ENCODE results near the gene DMD.

The DMD gene

DNA sequence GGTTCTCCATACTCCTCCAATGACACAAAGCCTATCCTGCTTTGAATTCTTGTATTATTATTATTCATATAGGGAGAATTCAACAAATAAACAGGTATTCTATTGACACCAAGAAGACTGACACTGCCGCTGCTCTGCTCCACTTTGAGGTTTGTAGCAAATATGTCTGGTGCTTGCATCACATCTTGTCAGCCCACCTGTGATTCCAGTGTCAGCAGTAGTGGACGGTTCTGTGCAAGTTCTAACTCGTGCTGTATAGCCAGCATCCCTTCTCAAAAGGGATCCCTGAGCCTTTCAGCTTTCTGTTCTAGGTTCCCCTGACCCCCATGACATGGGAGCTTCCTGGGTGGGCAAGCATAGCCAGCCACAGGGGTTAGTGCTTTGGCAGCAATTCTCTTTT is 1843.5 kb downstream of the DMD start:
- Histone ChIP-seq H3K27me3 (ENCODE audit: control insufficient read depth in 1 of 2, insufficient read depth in 2 of 2, low read length in 2 of 2) (peaks cover 0 to 4% of the 10 kb centered on the region in 2 donors), H3K27ac (ENCODE audit: low read length) (no peak overlapping the region), H3K4me1 (ENCODE audit: control insufficient read depth, insufficient read depth, low read length) (no peaks in the 10 kb centered on the region), H3K4me3 (ENCODE audit: low read length in 2 of 2) (no peak overlapping the region), H3K9me3 (ENCODE audit: control insufficient read depth in 2 of 2, low read length in 2 of 2) (peaks cover 0 to 8% of the 10 kb centered on the region in 2 donors), H3K36me3 (ENCODE audit: control insufficient read depth in 2 of 2, insufficient read depth in 2 of 2, low read length in 2 of 2) (no peaks in the 10 kb centered on the region), H3K9ac (ENCODE audit: low read length in 2 of 2) (no peak overlapping the region)

DNA sequence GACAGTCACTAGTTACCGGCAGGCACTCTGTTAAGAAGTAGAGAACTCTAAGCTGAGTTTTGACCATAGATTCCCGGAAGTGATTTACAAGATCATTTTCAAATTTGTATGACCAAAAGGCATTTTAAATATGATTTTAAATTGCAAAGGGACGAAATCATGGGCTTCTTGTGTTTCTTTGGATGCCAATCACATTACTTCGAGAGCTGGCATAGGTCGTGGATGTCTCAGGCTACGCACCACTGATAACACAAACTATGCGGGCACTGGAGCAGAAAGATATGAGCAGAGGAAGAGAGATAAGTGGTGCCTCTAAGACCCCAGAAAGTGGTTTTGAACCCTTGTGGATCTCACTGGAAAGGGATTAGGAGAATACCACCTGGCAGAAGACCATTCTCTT is 1845.3 kb downstream of the DMD start:
- Histone ChIP-seq H3K27ac (ENCODE audit: low read length) (no peak overlapping the region), H3K27me3 (ENCODE audit: control insufficient read depth in 1 of 2, insufficient read depth in 2 of 2, low read length in 2 of 2) (peaks cover 0 to 4% of the 10 kb centered on the region in 2 donors), H3K9me3 (ENCODE audit: control insufficient read depth in 2 of 2, low read length in 2 of 2) (no peaks in the 10 kb centered on the region), H3K36me3 (ENCODE audit: control insufficient read depth in 2 of 2, insufficient read depth in 2 of 2, low read length in 2 of 2) (no peaks in the 10 kb centered on the region), H3K4me1 (ENCODE audit: control insufficient read depth, insufficient read depth, low read length) (no peaks in the 10 kb centered on the region), H3K9ac (ENCODE audit: low read length in 2 of 2) (no peak overlapping the region), H3K4me3 (ENCODE audit: low read length in 2 of 2) (no peak overlapping the region)

DNA sequence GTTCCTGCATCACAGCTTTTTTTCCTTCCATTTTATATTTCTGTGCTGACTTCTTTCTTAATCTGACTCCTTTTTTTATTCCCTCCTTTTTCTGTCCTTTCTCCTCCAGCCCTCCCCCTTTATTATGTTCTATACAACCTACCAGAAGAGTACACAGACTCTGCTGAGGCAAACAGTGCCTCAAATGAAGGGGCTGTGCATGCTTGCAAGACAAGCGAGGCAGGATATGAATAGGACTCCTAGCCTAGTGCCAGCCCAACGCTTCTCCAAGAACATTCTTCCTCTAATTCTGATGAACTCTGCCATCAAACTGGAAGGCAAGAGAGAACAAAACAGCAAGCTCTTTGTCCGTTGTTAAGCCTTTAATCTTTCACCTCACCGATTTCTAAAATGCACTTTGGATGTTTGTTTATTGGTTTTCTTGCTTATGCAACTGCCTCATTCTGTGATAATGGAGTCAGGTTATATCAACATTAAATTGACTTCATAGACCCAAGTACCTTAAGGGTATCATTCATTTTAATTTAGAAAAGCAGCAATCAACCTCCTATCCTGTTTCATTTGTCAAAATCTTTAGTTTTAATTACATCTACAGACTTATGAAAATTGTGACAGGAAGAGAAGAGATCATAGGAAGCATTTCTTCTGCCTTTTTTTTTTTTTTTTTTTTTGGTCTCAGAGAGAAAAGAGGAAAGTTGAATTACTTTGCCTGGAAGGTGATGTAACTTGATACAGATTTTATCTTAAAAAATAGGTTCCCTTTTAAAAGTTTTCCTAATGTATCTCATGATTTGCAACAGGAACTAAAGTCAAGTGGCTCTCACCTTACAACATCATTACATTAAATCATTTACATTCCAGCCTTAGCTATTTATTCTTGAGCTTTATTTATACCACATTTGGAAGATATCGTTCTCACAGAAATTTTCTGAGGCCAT is 1854.8 kb downstream of the DMD start:
- H3K27me3 ChIP-seq (ENCODE audit: control insufficient read depth in 1 of 2, insufficient read depth in 2 of 2, low read length in 2 of 2), result no peaks in the 10 kb centered on the region
- H3K4me1 ChIP-seq (ENCODE audit: control insufficient read depth, insufficient read depth, low read length), result no peaks in the 10 kb centered on the region
- H3K9me3 ChIP-seq (ENCODE audit: control insufficient read depth in 2 of 2, low read length in 2 of 2), result no peaks in the 10 kb centered on the region
- no peak overlapping the region for H3K4me3 ChIP-seq (ENCODE audit: low read length in 2 of 2)
- H3K36me3 ChIP-seq (ENCODE audit: control insufficient read depth in 2 of 2, insufficient read depth in 2 of 2, low read length in 2 of 2), result no peaks in the 10 kb centered on the region
- H3K9ac ChIP-seq (ENCODE audit: low read length in 2 of 2), result no peak overlapping the region
- H3K27ac ChIP-seq (ENCODE audit: low read length), result no peak overlapping the region

DNA sequence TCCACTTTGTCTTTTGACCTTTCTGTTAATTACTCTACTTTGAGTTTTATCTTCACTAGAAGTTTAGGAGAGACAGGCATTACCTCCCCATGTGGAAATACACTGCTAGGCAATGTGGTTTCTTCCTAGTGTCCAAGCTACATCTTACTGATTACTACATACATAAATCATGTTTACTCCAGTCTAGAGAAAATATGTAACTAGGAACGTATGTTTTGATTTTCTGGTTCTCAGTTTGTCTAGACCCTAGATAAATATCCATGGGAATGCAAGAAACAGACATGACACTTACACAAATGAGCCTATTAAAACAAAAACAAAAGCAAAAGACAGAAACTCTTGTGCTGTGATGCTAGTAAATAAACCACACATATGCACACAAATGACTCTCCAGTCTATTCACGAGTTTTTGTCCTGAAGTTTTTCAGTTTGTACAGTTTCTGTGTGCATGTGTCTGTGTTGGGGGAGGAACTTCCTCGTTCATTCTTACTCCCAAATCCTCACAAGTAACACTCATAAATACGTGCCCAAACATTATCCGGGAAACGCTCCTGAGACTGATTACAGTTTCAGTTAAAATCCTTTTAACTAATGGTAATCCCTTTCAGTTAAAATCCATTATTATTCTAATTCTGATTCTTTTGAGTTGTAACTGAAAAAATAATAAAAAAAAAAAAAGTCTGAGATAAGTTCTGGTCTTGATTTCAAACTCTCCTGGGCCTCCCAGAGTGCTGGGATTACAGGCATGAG is 1856.0 kb downstream of the DMD start:
- H3K9ac ChIP-seq (ENCODE audit: low read length in 2 of 2), result no peak overlapping the region
- no peak overlapping the region for H3K27ac ChIP-seq (ENCODE audit: low read length)
- H3K36me3 ChIP-seq (ENCODE audit: control insufficient read depth in 2 of 2, insufficient read depth in 2 of 2, low read length in 2 of 2), result no peaks in the 10 kb centered on the region
- H3K4me3 ChIP-seq (ENCODE audit: low read length in 2 of 2), result no peak overlapping the region
- H3K9me3 ChIP-seq (ENCODE audit: control insufficient read depth in 2 of 2, low read length in 2 of 2), result no peaks in the 10 kb centered on the region
- H3K27me3 ChIP-seq (ENCODE audit: control insufficient read depth in 1 of 2, insufficient read depth in 2 of 2, low read length in 2 of 2), result no peaks in the 10 kb centered on the region
- H3K4me1 ChIP-seq (ENCODE audit: control insufficient read depth, insufficient read depth, low read length), result no peaks in the 10 kb centered on the region

DNA sequence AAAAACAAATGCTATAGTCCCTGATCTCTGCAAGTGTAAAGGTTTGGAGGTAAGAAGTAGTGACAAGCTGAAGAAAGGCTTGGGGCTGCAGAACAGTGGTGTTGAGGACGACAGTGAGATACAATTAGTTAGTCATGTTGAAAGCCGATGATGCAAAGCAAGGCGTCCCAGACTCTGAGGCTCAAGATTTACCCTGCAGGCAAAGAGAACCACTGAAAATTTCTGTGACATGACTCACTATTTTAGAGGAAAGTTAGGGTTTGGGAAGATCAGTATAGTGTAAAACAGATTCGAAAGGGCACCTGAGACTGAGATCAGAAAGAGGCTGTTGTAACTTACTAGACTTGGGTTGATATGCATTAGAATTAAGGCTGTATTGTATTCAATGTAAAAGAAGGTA is 1858.3 kb downstream of the DMD start:
- Histone ChIP-seq H3K27ac (ENCODE audit: low read length) (no peak overlapping the region), H3K36me3 (ENCODE audit: control insufficient read depth in 2 of 2, insufficient read depth in 2 of 2, low read length in 2 of 2) (no peaks in the 10 kb centered on the region), H3K4me3 (ENCODE audit: low read length in 2 of 2) (no peak overlapping the region), H3K4me1 (ENCODE audit: control insufficient read depth, insufficient read depth, low read length) (no peaks in the 10 kb centered on the region), H3K9ac (ENCODE audit: low read length in 2 of 2) (no peak overlapping the region), H3K9me3 (ENCODE audit: control insufficient read depth in 2 of 2, low read length in 2 of 2) (no peaks in the 10 kb centered on the region), H3K27me3 (ENCODE audit: control insufficient read depth in 1 of 2, insufficient read depth in 2 of 2, low read length in 2 of 2) (no peaks in the 10 kb centered on the region)

DNA sequence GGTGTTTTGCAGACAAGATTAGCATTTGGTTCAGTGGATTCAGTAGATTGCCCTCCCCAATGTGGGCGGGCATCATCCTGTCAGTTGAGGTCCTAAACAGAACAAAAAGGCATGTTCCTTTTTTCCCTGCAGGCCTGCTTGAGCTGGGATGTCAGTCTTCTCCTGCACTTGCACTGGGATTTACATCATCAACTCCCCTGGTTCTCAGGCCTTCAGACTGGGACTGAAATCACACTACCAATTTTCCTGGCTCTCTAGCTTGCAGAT is 1860.6 kb downstream of the DMD start:
- Histone ChIP-seq H3K9me3 (ENCODE audit: control insufficient read depth in 2 of 2, low read length in 2 of 2) (no peaks in the 10 kb centered on the region), H3K27me3 (ENCODE audit: control insufficient read depth in 1 of 2, insufficient read depth in 2 of 2, low read length in 2 of 2) (no peaks in the 10 kb centered on the region), H3K9ac (ENCODE audit: low read length in 2 of 2) (no peak overlapping the region), H3K36me3 (ENCODE audit: control insufficient read depth in 2 of 2, insufficient read depth in 2 of 2, low read length in 2 of 2) (no peaks in the 10 kb centered on the region), H3K27ac (ENCODE audit: low read length) (no peak overlapping the region), H3K4me1 (ENCODE audit: control insufficient read depth, insufficient read depth, low read length) (no peaks in the 10 kb centered on the region), H3K4me3 (ENCODE audit: low read length in 2 of 2) (no peak overlapping the region)

DNA sequence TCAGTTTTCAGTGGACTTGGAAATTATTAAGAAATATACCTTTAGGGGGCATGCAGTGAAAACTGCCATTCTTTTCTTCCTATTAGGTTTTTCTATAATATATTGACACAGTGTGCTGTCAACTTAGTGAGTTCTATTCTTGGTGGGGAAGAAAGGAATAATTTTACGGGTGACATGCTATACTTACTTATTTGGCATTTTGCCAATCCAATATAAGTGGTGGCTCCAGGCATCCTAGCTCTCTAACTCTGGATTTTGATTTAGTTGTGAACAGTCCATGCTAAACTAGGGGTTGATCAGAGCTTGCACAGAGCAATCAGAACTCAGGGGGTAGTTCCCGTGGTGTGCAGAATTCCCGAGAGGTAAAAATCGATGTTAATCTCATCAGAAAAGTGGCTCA is 1861.8 kb downstream of the DMD start:
- H3K4me3 ChIP-seq (ENCODE audit: low read length in 2 of 2), result no peak overlapping the region
- H3K4me1 ChIP-seq (ENCODE audit: control insufficient read depth, insufficient read depth, low read length), result no peaks in the 10 kb centered on the region
- no peaks in the 10 kb centered on the region for H3K36me3 ChIP-seq (ENCODE audit: control insufficient read depth in 2 of 2, insufficient read depth in 2 of 2, low read length in 2 of 2)
- H3K27ac ChIP-seq (ENCODE audit: low read length), result no peak overlapping the region
- no peaks in the 10 kb centered on the region for H3K9me3 ChIP-seq (ENCODE audit: control insufficient read depth in 2 of 2, low read length in 2 of 2)
- H3K27me3 ChIP-seq (ENCODE audit: control insufficient read depth in 1 of 2, insufficient read depth in 2 of 2, low read length in 2 of 2), result no peaks in the 10 kb centered on the region
- no peak overlapping the region for H3K9ac ChIP-seq (ENCODE audit: low read length in 2 of 2)

DNA sequence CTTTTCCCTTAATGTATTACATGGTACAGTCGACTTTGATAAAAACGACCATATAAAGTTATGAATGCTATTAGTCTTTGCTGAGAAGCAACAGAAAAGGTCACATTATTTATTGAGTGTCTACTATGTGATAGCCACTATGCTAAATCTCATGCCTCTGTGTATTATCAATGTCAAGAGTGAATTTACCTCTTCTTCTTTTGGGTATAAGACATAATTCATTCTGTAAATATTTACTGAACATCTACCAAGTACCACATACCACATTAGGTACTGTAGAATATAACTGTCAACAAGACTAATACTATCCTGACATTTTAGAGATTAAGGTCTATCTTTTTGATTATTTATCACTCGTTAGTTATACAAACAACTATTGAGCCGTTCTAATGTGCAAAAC is 1870.8 kb downstream of the DMD start:
- Histone ChIP-seq H3K9me3 (ENCODE audit: control insufficient read depth in 2 of 2, low read length in 2 of 2) (no peaks in the 10 kb centered on the region), H3K36me3 (ENCODE audit: control insufficient read depth in 2 of 2, insufficient read depth in 2 of 2, low read length in 2 of 2) (no peaks in the 10 kb centered on the region), H3K27ac (ENCODE audit: low read length) (no peak overlapping the region), H3K4me3 (ENCODE audit: low read length in 2 of 2) (no peak overlapping the region), H3K9ac (ENCODE audit: low read length in 2 of 2) (no peak overlapping the region), H3K4me1 (ENCODE audit: control insufficient read depth, insufficient read depth, low read length) (peaks cover 2% of the 10 kb centered on the region), H3K27me3 (ENCODE audit: control insufficient read depth in 1 of 2, insufficient read depth in 2 of 2, low read length in 2 of 2) (no peaks in the 10 kb centered on the region)

DNA sequence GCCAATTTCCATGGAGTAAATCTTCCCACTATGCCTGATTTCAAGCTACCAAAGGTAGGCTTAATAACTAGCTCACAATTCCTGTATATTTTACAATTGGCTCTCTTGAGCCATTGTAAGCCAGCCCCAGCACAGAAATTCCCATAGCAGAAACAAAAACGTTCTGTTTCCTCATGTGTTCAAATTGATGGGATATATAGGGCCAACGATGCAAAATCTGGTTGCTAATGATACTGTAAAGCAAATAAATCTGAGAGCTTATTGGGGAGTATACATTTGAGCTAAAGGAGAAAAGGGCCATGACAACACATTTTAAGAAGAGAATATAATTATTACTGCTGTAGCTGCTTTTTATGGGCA is 1872.4 kb downstream of the DMD start:
- Histone ChIP-seq H3K9ac (ENCODE audit: low read length in 2 of 2) (no peak overlapping the region), H3K36me3 (ENCODE audit: control insufficient read depth in 2 of 2, insufficient read depth in 2 of 2, low read length in 2 of 2) (no peaks in the 10 kb centered on the region), H3K27me3 (ENCODE audit: control insufficient read depth in 1 of 2, insufficient read depth in 2 of 2, low read length in 2 of 2) (no peaks in the 10 kb centered on the region), H3K4me3 (ENCODE audit: low read length in 2 of 2) (no peak overlapping the region), H3K9me3 (ENCODE audit: control insufficient read depth in 2 of 2, low read length in 2 of 2) (no peaks in the 10 kb centered on the region), H3K4me1 (ENCODE audit: control insufficient read depth, insufficient read depth, low read length) (peaks cover 2% of the 10 kb centered on the region), H3K27ac (ENCODE audit: low read length) (no peak overlapping the region)

DNA sequence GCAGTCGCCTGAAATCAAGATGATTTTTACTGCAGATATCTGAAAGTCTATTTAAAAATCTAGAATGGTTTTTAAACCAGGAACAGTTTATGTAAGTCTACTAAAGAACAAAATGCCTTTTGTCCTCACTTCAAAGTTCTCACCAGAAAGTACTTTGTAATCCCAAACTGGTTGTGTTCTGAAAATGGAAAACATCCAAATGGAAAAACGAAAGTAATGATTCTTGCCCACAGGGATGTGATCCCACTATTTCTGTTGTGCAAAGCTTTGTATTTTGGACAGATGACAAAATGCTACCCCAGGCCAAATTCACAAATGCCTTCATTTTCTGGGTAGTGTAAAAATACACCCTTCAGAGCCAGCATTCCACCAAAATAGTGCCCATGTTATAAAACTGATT is 1874.0 kb downstream of the DMD start:
- H3K27ac ChIP-seq (ENCODE audit: low read length), result no peak overlapping the region
- H3K9me3 ChIP-seq (ENCODE audit: control insufficient read depth in 2 of 2, low read length in 2 of 2), result no peaks in the 10 kb centered on the region
- H3K4me3 ChIP-seq (ENCODE audit: low read length in 2 of 2), result no peak overlapping the region
- peaks cover 2% of the 10 kb centered on the region for H3K4me1 ChIP-seq (ENCODE audit: control insufficient read depth, insufficient read depth, low read length)
- H3K9ac ChIP-seq (ENCODE audit: low read length in 2 of 2), result no peak overlapping the region
- no peaks in the 10 kb centered on the region for H3K27me3 ChIP-seq (ENCODE audit: control insufficient read depth in 1 of 2, insufficient read depth in 2 of 2, low read length in 2 of 2)
- no peaks in the 10 kb centered on the region for H3K36me3 ChIP-seq (ENCODE audit: control insufficient read depth in 2 of 2, insufficient read depth in 2 of 2, low read length in 2 of 2)

DNA sequence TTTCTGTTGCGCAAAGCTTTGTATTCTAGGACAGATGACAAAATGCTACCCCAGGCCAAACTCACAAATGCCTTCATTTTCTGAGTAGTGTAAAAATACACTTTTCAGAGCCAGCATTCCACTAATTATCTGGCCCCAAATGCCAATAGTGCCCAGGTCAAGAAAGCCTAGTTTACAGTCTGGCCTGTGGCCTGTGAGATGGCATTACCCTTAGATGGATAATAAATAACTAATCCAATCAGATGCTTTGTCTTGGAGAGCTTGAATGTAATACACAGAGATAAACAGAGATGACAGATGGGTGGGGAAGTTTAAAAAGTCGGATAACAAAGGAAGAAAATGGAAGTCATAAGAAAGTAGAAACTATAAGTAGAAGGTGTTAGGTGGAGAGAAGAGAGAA is 1874.9 kb downstream of the DMD start:
- Histone ChIP-seq H3K27ac (ENCODE audit: low read length) (no peak overlapping the region), H3K4me3 (ENCODE audit: low read length in 2 of 2) (no peak overlapping the region), H3K27me3 (ENCODE audit: control insufficient read depth in 1 of 2, insufficient read depth in 2 of 2, low read length in 2 of 2) (no peaks in the 10 kb centered on the region), H3K36me3 (ENCODE audit: control insufficient read depth in 2 of 2, insufficient read depth in 2 of 2, low read length in 2 of 2) (no peaks in the 10 kb centered on the region), H3K9me3 (ENCODE audit: control insufficient read depth in 2 of 2, low read length in 2 of 2) (no peaks in the 10 kb centered on the region), H3K9ac (ENCODE audit: low read length in 2 of 2) (no peak overlapping the region), H3K4me1 (ENCODE audit: control insufficient read depth, insufficient read depth, low read length) (peaks cover 2% of the 10 kb centered on the region)

All from stomach smooth muscle (tissue), 2 donors.